HG02884 (cell line): Measurements from ENCODE around the gene KIFAP3.
"Not testable (repeated sequence)": the region's sequence is repeated elsewhere in the genome, so short reads cannot be mapped to it uniquely, and the experiment has no call there.

Experiments
- ATAC-seq: cut with Tn5 transposase; IDR thresholded peaks from one replicate; pipeline ENCODE4 v1.9.1; 2021; ENCODE audit warnings: mild to moderate bottlenecking, moderate library complexity; ENCODE audit not compliant: unreplicated experiment

Gene KIFAP3

GRCh38 chr1:170064821-170065220, 9.7 kb downstream of the KIFAP3 start:
- ATAC-seq, result no peak

- no peak for ATAC-seq
These were observed 11.2 kb downstream of the KIFAP3 start for GRCh38 chr1:170063109-170063826.

DNA sequence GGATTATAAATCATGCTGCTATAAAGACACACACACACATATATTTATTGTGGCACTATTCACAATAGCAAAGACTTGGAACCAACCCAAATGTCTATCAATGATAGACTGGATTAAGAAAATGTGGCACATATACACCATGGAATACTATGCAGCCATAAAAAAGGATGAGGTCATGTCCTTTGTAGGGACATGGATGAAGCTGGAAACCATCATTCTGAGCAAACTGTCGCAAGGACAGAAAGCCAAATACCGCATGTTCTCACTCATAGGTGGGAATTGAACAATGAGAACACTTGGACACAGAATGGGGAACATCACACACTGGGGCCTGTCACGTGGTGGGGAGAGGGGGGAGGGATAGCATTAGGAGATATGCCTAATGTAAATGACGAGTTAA, 12.8 kb downstream of the KIFAP3 start:
- ATAC-seq, result not testable (repeated sequence)

DNA sequence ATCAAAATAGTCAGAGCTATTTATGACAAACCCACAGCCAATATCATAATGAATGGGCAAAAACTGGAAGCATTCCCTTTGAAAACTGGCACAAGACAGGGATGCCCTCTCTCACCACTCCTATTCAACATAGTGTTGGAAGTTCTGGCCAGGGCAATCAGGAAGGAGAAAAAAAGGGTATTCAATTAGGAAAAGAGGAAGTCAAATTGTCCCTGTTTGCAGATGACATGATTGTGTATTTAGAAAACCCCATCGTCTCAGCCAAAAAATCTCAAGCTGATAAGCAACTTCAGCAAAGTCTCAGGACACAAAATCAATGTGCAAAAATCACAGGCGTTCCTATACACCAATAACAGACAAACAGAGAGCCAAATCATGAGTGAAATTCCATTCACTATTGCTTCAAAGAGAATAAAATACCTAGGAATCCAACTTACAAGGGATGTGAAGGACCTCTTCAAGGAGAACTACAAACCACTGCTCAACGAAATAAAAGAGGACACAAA, 14.4 kb downstream of the KIFAP3 start:
- not testable (repeated sequence) for ATAC-seq

DNA sequence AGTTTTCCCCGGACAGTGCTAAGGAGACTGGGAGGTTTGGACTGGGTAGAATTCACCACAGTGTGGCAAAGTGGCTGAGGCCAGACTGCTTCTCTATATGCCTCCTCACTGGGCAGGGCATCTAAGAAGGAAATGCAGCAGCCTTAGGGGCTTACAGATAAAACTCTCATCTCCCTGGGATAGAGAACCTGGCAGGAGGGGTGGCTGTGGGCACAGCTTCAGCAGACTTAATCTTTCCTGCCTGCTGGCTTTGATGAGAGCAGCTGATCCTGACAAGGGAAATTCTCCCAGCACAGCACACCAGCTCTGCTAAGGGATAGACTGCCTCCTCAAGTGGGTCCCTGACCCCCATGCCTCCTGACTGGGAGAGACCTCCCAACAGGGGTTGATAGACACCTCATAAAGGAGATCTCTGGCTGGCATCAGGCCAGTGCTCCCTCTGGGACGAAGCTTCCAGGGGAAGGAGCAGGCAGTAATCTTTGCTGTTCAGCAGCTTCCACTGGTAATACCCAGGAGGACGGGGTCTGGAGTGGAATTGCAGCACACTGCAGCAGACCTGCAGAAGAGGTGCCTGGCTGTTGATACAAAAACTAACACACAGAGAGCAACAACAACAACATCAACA, 25.2 kb downstream of the KIFAP3 start:
- ATAC-seq, result no peak

- ATAC-seq, result no peak
These were observed 26.0 kb downstream of the KIFAP3 start for GRCh38 chr1:170048515-170048914.

DNA sequence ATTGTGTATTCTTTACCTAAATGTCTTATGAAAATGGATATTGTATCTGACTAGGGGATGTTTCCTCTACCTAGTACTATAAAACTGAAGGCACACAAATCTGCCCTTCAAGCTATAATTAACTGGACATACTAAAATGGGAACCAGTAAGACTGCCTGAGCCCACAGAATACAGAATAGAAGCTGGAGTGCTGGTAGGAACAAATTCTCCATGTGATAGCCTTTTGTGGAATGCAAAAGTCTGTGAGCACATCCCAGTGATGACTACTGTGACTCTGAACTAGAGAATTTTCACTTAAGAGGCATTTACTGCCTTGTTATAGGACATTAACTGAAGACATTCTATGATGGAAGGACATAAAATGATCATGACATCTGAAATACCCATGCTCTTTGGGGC, 30.3 kb downstream of the KIFAP3 start:
- ATAC-seq, result no peak

DNA sequence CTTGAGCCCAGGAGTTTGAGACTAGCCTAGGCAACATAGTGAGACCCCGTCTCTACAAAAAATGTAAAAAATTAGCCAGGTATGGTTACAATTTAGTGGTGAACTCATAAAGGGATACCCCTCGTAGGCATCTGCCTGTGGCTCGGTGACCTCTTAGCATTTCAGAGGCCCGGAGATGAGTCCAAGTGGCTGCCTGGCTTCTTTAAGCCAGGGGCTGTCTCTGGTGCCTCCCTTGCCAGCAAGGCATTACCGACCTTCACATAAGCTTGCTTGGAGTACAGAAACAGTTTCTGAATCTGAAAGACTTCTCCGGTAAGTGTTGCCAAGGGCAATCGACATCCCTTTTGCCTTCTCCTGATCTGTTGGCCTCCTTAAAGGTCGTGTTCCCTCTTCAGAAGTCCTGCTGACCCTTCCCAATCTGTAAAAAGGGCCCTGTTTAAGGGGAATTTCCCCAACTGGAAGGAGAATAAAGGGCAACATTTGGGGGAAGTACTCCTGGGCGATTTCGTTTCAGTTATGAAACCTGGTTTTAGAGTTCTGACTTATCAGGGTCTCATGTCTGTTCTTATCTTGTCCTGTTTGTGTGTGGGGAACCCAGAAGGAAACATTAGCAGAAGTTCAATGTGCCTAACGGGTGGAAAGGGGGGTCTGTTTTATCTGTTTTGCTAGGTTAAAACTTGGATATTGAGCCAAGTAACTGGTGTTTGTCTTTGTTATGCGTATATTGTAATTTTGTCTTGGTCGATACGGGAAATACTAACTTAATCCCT, 32.9 kb downstream of the KIFAP3 start:
- no peak for ATAC-seq

- ATAC-seq, result no peak
These were observed 41.8 kb downstream of the KIFAP3 start for GRCh38 chr1:170032531-170033280.

DNA sequence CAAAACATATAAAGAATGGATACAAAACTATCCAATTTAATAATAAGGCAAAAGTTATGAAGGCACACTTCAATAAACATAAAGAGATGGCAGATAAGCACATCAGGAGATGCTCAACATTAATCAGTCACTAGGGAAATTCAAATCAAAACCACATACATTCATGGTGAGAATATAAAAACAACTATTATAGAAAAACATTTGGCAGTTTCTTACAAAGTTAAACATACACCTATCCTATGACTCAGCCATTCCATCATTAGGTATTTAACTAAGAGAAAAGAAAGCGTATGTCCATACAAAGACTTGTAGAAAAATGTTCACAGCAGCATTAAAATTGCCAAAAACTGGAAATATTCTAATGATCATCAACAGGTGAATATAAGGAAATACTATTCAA, 44.3 kb downstream of the KIFAP3 start:
- ATAC-seq, result no peak

DNA sequence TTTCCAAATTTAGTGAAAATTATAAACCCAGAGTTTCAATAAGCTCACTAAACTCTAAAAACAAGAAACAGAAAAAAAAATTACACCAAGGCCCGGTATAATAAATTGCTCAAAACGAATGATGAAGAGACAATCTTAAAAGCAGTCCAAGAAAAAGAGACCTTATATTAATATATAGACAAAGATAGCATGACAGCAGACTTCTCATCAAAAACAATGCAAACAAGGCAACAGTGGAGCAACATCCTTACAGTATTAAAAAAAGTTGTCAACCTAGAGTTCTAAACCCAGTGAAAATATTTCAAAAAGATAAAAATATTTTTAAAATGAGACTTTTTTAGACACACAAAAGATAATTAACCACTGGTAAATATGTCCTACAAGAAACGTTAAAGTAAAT, 46.7 kb downstream of the KIFAP3 start:
- ATAC-seq, result no peak

- ATAC-seq, result no peak
These were observed 53.6 kb downstream of the KIFAP3 start for GRCh38 chr1:170020859-170021258.

DNA sequence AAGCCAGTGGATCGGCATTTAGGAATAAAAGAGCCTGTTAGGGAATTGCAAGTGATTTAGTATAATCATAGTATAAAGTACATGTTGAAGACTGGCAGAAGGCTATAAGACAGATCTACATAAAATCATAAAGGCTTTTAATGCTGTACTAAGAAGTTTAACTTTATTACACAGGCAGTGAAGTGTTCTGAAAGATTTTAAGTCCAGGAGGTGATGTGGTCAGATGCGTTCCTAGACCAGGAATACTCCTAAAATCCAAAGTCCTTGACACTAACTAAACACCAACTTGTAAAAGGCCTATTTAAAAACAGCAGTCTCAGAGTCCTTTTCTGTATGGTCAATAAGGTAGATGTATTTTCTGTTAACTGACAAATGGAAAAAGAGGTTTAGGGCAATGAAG, 57.0 kb downstream of the KIFAP3 start:
- no peak for ATAC-seq

DNA sequence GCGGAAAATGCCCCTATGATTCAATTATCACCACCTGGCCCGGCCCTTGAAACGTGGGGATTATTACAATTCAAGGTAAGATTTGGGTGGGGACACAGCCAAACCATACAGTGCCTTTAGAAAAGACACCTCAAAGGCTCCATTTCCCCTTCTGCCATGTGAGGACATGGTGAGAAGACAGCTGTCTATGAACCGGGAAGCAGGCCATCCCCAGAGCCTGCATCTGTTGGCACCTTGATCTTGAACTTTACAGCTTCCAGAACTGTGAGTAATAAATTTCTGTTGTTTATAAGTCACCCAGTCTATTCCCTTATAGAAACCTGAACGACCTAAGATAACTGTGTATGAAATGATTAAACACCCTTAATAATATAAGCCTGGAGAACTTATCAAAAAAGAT, 61.6 kb downstream of the KIFAP3 start:
- no peak for ATAC-seq

GRCh38 chr1:170010443-170010842, 64.1 kb downstream of the KIFAP3 start:
- ATAC-seq, result no peak

DNA sequence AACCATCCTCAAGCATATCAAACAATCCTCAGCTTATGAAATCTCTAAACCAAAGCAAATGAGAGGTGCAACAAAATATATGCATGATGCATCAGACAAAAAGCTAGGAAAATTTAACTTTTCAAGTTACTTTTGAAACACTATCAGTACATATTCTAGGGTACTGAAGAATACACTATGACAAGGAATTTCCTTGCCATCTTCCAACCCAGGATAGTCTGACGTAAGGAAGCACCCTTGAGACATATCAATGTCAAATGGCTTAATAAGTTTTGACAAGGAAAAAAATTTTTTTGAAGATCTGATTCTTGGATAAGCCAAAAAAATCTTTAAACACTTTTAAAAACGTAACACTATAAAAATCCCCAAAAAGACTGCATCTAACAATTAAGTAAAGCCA, 64.9 kb downstream of the KIFAP3 start:
- no peak for ATAC-seq

GRCh38 chr1:170008745-170009144, 65.8 kb downstream of the KIFAP3 start:
- ATAC-seq, result not testable (repeated sequence)

DNA sequence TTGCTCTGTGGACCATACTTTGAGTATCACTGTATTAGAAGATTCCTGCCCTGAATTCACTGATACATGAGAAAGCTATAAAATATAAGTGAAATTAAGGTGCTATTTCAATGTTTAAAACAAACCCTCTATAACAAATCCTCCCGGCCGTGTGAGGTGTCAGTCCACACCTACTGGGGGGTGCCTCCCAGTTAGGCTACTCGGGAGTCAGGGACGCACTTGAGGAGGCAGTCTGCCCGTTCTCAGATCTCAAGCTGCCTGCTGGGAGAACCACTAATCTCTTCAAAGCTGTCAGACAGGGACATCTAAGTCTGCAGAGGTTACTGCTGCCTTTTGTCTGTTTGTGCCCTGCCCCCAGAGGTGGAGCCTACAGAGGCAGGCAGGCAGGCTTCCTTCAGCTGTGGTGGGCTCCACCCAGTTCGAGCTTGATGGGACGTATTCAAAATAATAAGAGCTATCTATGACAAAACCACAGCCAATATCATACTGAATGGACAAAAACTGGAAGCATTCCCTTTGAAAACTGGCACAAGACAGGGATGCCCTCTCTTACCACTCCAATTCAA, 71.1 kb downstream of the KIFAP3 start:
- ATAC-seq, result not testable (repeated sequence)

DNA sequence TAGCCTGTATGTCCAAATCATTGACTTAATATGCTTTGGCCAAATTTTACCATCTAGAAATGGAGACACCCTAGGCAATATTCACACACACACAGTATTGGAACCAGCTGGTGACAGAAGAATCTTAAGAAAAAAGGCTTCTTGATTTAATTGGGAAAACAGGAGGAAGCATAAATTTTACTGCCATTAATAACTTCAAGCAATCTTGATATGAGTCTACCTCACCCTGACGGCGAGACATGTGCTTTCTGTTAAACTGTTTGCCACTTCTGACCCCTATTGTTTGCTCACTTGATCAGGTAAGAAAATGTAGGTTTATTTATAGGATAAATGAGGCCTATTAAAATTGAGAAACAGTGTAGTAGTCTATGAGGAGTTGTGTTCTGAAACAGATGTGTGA, 73.2 kb downstream of the KIFAP3 start:
- ATAC-seq, result no peak

- ATAC-seq, result no peak
These were observed 74.7 kb downstream of the KIFAP3 start for GRCh38 chr1:169999761-170000160.

DNA sequence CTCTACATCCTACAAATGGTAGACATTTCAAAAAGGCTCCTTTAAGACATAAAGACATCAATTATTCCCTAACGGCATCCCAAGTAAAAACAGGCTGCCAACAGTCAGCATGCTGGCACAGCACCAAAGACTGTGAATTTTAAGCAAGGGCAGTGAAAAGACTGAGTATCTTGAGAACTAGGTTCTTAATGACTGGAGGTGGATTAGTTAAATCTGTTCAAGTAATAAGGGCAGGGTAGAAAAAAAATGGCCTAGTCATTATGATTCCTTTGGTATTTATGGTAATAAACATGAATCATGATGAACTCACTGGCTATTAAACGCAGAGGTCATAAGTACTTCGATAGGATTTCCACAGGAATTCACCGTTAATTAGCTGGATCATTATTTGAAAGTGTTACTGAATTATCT, 75.2 kb downstream of the KIFAP3 start:
- no peak for ATAC-seq
